GM21367 (cell line): ENCODE measurements around the gene RSPH1.

Experiments
- ATAC-seq: cut with Tn5 transposase; IDR thresholded peaks from one replicate; pipeline ENCODE4 v1.9.1; 2021; ENCODE audit not compliant: unreplicated experiment

The RSPH1 gene

GRCh38 chr21:42451941-42452340 is 44.1 kb downstream of the RSPH1 start:
- ATAC-seq: no peak

DNA sequence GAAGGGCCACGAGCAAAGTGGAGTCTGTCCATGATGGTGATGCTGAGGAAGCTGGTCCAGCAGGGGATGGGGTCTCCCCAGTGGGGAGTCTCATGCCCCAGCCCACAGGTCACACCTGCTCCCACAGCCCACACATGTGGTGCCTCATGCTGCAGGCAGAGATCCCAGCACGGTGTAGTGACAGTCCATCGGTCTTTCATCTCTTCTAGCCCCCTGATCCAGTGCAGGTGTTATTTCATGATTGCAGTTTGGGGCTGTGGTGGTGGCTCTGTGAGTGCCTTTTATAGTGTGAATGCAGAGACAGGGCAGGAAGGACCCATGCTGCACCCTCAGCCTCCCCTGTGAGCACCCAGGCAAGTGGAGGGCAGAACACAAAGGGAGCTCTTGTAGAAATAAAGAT is 47.3 kb downstream of the RSPH1 start:
- ATAC-seq: no peak

DNA sequence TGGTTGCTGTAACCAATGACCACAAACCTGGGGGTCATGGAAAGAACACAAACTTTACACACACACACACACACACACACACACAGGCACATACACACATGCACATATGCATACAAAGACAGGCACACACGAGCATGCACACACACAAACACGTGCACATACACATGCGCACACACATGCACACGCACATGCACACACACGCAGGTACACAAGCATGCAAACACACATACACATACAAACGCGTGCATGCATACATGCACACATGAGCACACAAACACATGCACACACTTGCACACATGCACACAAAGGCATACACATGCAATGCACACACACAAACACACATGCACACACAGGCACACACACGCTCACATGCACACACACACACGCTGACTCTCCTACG is 48.3 kb downstream of the RSPH1 start:
- no peak for ATAC-seq

GRCh38 chr21:42447182-42447581 is 48.8 kb downstream of the RSPH1 start:
- ATAC-seq: no peak

DNA sequence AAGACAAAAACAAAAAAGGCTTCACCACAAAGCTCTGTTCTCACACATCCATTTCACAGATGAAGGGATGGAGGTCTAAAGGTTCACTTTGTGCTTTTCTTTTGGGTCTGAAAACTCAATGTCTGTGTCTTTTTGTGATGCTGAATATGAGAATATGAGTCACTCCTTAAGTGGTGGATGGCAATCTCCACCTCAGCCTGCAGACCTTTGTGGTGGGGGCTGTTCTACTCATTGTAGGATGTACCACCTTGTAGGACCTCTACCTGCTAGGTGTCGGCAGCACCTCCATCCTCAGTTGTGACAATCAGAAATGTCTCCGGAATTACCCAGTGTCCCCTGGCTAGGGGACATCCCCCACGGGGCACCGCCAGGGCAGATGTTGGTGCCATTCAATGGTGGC is 49.5 kb downstream of the RSPH1 start:
- ATAC-seq: no peak

- ATAC-seq: no peak
Measured at GRCh38 chr21:42445311-42445710, 50.7 kb downstream of the RSPH1 start.

DNA sequence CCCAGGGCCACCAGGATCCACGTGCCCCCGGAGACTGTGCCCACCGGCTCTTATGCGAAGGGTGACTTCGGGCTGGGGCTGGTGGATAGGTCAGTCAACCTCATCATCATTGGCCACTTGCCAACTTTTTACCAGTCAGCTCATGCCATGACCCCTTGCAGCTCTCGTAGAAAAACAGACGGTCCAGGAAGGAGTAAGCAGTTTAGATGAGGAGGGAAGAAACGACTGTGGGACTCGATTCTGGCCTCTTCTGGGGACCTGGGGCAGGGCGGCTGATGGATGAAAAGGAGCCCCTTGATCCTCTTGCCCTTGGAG is 51.3 kb downstream of the RSPH1 start:
- ATAC-seq: no peak

DNA sequence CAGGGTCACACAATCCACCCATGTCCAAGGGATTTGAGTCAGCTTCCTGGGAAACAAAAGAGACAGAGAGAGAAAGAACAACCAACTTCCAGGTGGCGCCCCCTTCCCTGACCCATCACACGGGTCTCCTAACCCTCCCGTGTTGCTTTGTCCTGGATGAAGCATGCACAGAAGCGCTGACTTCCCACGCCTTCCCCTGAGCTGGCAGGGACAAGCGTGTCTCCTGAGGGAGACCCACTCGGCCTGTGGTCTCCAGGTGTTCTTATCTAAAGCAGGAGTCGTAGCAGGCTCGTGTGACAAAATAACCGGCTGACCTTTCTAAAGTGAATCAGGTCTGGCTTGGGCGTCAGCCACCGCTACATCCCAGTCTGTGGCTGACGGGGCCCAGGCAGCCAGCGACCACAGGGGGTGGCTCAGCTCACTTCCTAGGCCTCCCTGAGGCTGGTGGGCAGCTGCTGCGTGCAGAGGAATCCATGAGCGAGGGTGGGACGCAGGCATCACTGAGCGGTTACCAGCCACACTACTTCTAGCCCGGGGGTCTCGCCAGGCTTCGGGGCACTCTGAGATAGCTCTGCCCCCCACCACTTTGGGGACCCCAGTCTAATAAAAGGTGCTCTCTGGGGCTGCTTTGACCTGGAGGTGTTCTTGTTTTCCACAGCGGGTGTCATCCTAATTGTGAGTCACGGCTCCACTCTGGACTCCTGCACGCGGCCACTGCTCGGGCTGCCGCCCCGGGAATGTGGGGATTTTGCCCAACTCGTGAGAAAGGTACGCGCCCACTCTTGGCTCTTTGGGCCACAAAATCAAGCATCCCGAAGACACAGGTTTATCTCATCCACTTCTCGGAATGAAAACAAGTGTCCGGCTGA is 51.9 kb downstream of the RSPH1 start:
- ATAC-seq: no peak

DNA sequence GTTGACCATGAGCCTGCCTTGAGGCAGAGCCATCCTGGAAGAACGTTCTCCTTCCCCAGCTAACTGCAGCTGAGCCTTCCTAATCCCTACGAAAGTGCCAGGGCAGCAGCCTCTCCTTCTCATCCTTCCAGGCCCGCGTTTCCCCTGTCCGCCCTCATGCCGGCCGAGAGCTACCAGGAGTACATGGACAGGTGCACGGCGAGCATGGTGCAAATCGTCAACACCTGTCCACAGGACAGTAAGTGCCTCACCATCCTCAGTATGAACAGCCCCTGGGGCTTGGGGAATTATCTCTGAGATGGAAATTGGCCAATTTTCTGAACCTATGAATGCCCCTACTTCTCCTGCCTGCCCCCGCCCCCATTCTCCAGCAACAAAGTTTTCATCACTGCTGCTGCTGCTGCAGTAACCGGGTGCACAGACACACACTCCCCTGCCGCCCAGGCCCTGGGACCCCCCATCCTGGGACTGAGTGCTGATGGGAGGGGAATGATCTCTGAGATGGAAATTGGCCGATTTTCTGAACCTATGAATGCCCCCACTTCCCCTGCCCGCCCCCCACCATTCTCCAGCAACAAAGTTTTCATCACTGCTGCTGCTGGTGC is 52.7 kb downstream of the RSPH1 start:
- no peak for ATAC-seq

DNA sequence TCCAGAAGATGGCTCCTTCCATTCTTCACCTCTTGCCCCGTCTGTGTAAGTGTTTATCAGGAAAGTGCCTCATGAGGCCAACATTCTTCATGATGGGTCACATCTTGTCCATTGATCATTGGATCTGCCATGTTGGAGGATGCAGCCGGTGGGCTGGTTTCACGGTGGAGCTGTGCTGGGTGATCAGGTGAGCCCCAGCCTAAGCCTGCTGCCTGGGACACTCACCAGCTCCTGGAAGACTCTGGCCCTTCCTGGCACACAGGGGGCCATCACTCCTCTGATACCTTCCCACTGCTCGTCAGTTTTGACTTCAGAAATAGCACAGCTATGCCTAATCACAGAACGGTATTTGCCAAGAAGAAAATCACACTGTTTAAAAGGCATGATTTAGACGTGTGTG is 54.1 kb downstream of the RSPH1 start:
- ATAC-seq: no peak

DNA sequence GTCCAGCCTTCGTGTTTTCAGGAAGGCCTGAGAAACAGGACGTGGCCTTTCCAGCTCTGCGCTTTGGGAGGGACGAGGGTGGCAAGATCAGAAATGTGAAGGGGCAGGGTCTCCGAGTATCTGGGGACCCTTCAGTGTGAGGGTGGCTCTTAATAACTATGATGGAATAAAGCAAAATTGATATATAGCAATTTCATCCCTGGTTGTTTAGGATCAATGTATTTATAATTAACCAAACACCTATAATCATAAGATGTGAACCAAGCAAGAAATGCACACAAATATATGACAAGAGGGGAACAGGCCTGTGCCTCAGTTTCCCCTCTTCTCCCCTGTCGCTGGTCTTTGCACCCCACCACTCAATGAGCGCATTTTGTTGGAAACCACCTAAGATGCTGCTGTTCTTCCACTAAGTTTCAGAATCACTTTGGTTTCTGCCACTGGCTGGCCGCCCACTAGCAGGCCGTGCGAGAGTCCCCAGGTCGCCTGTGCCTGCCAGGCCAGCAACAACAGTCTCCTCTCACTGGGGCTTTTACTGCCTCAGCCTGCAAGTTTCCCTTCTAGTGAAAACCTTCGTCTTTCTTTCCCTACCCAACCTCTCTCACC is 55.7 kb downstream of the RSPH1 start:
- ATAC-seq: no peak

GRCh38 chr21:42439284-42440186 is 56.5 kb downstream of the RSPH1 start:
- ATAC-seq: no peak

- ATAC-seq: no peak
Measured at GRCh38 chr21:42438316-42439205, 57.5 kb downstream of the RSPH1 start.

- no peak for ATAC-seq
Measured at GRCh38 chr21:42437786-42438185, 58.2 kb downstream of the RSPH1 start.

DNA sequence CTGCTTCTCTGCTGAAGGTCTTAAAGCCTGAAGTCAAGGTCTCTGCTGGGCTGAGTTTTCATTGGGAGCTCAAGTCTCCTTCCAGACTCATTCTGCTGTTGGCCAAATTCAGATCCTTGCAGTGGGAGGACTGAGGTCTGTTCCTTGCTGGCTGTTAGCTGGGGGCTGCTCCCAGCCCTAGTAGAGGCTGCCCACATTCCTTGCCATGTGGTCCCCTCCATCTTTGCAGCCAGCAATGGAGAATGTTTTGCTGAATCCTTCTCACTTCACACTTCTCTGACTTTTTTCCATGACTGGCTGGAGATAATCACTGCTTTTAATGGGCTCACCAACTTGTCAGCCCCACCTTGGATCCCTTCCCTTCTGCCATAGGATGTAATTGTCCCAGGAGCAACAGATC is 59.1 kb downstream of the RSPH1 start:
- ATAC-seq: no peak

- ATAC-seq: no peak
Measured at GRCh38 chr21:42435833-42436232, 60.2 kb downstream of the RSPH1 start.

GRCh38 chr21:42435401-42435800 is 60.6 kb downstream of the RSPH1 start:
- ATAC-seq: no peak

DNA sequence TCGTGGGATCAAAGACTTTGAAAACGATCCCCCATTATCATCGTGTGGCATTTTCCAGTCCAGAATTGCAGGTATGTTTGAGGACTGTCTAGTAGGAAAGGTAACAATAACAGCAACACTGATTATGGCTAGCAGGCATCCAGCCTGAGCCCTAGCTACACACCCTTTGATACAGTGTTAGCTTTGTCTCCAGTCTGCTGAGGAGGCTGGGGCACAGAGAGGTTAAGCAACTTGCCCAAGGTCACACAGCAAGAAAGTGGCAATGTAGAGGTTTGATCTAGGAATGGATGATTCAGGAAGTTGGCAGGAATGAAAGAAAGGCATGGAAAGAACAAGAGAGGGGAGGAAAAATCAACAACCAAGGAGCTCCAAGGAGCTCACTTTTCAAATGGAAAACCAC is 61.1 kb downstream of the RSPH1 start:
- no peak for ATAC-seq

- ATAC-seq: no peak
Measured at GRCh38 chr21:42433946-42434551, 62.0 kb downstream of the RSPH1 start.

GRCh38 chr21:42432695-42433094 is 63.3 kb downstream of the RSPH1 start:
- no peak for ATAC-seq
